ENCODE measurements around the gene DYNC1I2. TPM values are rescaled to one million over a fixed set of nuclear protein-coding genes. Genes with fewer than 3 reads are reported as not detected.

DYNC1I2 gene
- total RNA-seq, 1 experiment from 2014 or later, result 124 TPM

GRCh38 chr2:171655586-171655985 is 31.7 kb upstream of the DYNC1I2 start:
- H3K4me1 ChIP-seq (ENCODE audit: insufficient read depth, low read length, poor library complexity, severe bottlenecking), result no peaks in the 10 kb centered on the region
- POLR2A ChIA-PET (ENCODE audit: low non-redundant PET), result no interaction called here
- H3K27ac ChIP-seq (ENCODE audit: low read depth, low read length, poor library complexity, severe bottlenecking), result no peak overlapping the region
- no peak overlapping the region for H3K4me3 ChIP-seq (ENCODE audit: low read depth, low read length, poor library complexity, severe bottlenecking)
- no peaks in the 10 kb centered on the region for H3K9me3 ChIP-seq (ENCODE audit: low read depth, low read length, poor library complexity, severe bottlenecking)
- DNase-seq (ENCODE audit: low spot score), result no peak
- intact Hi-C loops (cut with micrococcal nuclease; ENCODE audit: unreplicated experiment), result no loop called here
- BruUV-seq (replicated peaks), result no TSS peak
- no peak for TF ChIP-seq CTCF (conservative IDR thresholded peaks at IDR 0.05; ENCODE audit: low read depth, low read length)
- TF ChIP-seq EZH2 (IDR thresholded peaks at IDR 0.05; ENCODE audit: borderline replicate concordance, low read depth, low read length, poor library complexity, severe bottlenecking), result no peak
- no peaks in the 10 kb centered on the region for H3K36me3 ChIP-seq (ENCODE audit: insufficient read depth, low read length, poor library complexity, severe bottlenecking)
- H3K27me3 ChIP-seq (replicated peaks; ENCODE audit: insufficient read depth, low read depth, low read length, poor library complexity), result no peaks in the 10 kb centered on the region
- CTCF ChIA-PET, result no interaction called here

GRCh38 chr2:171667041-171667440 is 20.2 kb upstream of the DYNC1I2 start:
- no TSS peak for BruUV-seq (replicated peaks)
- intact Hi-C loops (cut with micrococcal nuclease; ENCODE audit: unreplicated experiment), result no loop called here
- H3K4me3 ChIP-seq (ENCODE audit: low read depth, low read length, poor library complexity, severe bottlenecking), result no peak overlapping the region
- ChIA-PET CTCF (no interaction called here), POLR2A (ENCODE audit: low non-redundant PET) (no interaction called here)
- H3K27me3 ChIP-seq (replicated peaks; ENCODE audit: insufficient read depth, low read depth, low read length, poor library complexity), result no peaks in the 10 kb centered on the region
- TF ChIP-seq CTCF (conservative IDR thresholded peaks at IDR 0.05; ENCODE audit: low read depth, low read length), result no peak
- no peak for TF ChIP-seq EZH2 (IDR thresholded peaks at IDR 0.05; ENCODE audit: borderline replicate concordance, low read depth, low read length, poor library complexity, severe bottlenecking)
- H3K27ac ChIP-seq (ENCODE audit: low read depth, low read length, poor library complexity, severe bottlenecking), result no peak overlapping the region
- H3K4me1 ChIP-seq (ENCODE audit: insufficient read depth, low read length, poor library complexity, severe bottlenecking), result peaks cover 39% of the 10 kb centered on the region
- H3K36me3 ChIP-seq (ENCODE audit: insufficient read depth, low read length, poor library complexity, severe bottlenecking), result no peaks in the 10 kb centered on the region
- H3K9me3 ChIP-seq (ENCODE audit: low read depth, low read length, poor library complexity, severe bottlenecking), result no peaks in the 10 kb centered on the region
- DNase-seq (ENCODE audit: low spot score), result no peak

DNA sequence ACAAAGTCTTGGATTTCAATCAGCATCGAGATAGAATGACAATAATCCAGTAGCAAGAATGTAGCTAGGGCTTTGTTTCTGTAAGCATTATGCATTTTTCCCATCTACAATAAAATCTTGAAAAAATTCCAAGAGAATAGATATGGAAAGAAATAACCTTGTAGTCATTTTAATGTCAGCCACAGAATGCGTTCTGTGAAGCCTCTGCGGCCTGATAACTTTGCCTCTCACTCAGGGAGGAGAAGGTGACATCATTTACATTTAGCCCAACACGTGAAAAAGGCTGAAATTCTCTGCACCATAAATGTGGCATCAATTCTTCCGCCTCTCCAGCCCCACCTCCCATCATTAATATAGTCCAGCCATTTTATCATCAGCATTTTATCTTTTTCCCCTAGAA is 19.1 kb upstream of the DYNC1I2 start:
- POLR2A ChIA-PET (ENCODE audit: low non-redundant PET), result interaction anchor here (0.7 kb wide), 1 partner anchor 417 kb away, joined by 3 read pairs; the partner anchor contains the start of gene DLX1
- H3K4me1 ChIP-seq (ENCODE audit: insufficient read depth, low read length, poor library complexity, severe bottlenecking), result peaks cover 51% of the 10 kb centered on the region
- H3K36me3 ChIP-seq (ENCODE audit: insufficient read depth, low read length, poor library complexity, severe bottlenecking), result no peaks in the 10 kb centered on the region
- H3K9me3 ChIP-seq (ENCODE audit: low read depth, low read length, poor library complexity, severe bottlenecking), result no peaks in the 10 kb centered on the region
- no peaks in the 10 kb centered on the region for H3K27me3 ChIP-seq (replicated peaks; ENCODE audit: insufficient read depth, low read depth, low read length, poor library complexity)
- TF ChIP-seq EZH2 (IDR thresholded peaks at IDR 0.05; ENCODE audit: borderline replicate concordance, low read depth, low read length, poor library complexity, severe bottlenecking), result no peak
- no peak for TF ChIP-seq CTCF (conservative IDR thresholded peaks at IDR 0.05; ENCODE audit: low read depth, low read length)
- H3K27ac ChIP-seq (ENCODE audit: low read depth, low read length, poor library complexity, severe bottlenecking), result peak overlapping the region; percentile 86
- intact Hi-C loops (cut with micrococcal nuclease; ENCODE audit: unreplicated experiment), result no loop called here
- DNase-seq (ENCODE audit: low spot score), result no peak
- CTCF ChIA-PET, result no interaction called here
- BruUV-seq (replicated peaks), result no TSS peak
- H3K4me3 ChIP-seq (ENCODE audit: low read depth, low read length, poor library complexity, severe bottlenecking), result no peak overlapping the region

Data from A673 (cell line).